SK-N-SH (cell line): Measurements from ENCODE around the gene CCDC195. TPM values are rescaled to one million over a fixed set of nuclear protein-coding genes. Genes with fewer than 3 reads are reported as not detected.

Experiments
- CTCF ChIA-PET: fragments of 300-600, 350-600 bp; formaldehyde crosslinking; extraction: SDS; loops from one replicate; lab custom pipeline; 2021; lab: Yijun Ruan, JAX
- POLR2A ChIA-PET: fragments of 350-600 bp; sonication (Branson Sonifier 250); formaldehyde crosslinking; extraction: SDS; loops from one replicate; lab custom pipeline; 2020; ENCODE audit warnings: antibody characterized with exemption, inconsistent platforms; lab: Yijun Ruan, JAX
- DNase-seq: peaks from one replicate; pipeline ENCODE4 v3.0.0; 2012
- H2AFZ ChIP-seq: fragments of 200-600 bp; sonication (generic); 2 replicates; pipeline ENCODE4 v1.8.1; 2016; ENCODE audit warnings: antibody characterized with exemption, mild to moderate bottlenecking, low read depth
- H3F3A ChIP-seq: fragments of 200-600 bp; sonication (generic); replicated peaks from 2 replicates; pipeline ENCODE3; 2016; ENCODE audit warnings: antibody characterized with exemption, mild to moderate bottlenecking; ENCODE audit not compliant: insufficient read depth
- H3K27ac ChIP-seq, 2 experiments: fragments of 200-500 bp in 1 of 2; fragments of 200-600 bp in 1 of 2; sonication (Bioruptor generic) in 1 of 2; sonication (generic), shearing (Covaris generic) in 1 of 2; 2 replicates each; pipeline versions ENCODE4 v1.5.1 to v1.6.1; 2014 to 2016; ENCODE audit warnings: low read depth in 2 of 2, inconsistent platforms in 1 of 2, low read length in 1 of 2, mild to moderate bottlenecking in 1 of 2, mixed read lengths in 1 of 2
- H3K27me3 ChIP-seq: fragments of 200-600 bp; sonication (generic), shearing (Covaris generic); 2 replicates; pipeline ENCODE4 v1.6.1; 2016; ENCODE audit warnings: mixed run types; ENCODE audit not compliant: insufficient read depth
- H3K36me3 ChIP-seq, 2 experiments: fragments of 200-500 bp in 1 of 2; fragments of 200-600 bp in 1 of 2; sonication (Bioruptor generic) in 1 of 2; sonication (generic) in 1 of 2; replicated peaks in 1 of 2; 2 replicates each; pipeline versions ENCODE3 to v1.5.1; 2014 to 2016; ENCODE audit warnings: low read length in 1 of 2, mild to moderate bottlenecking in 1 of 2; ENCODE audit not compliant: insufficient read depth in 2 of 2, control insufficient read depth in 1 of 2
- H3K4me1 ChIP-seq, 2 experiments: fragments of 200-500 bp in 1 of 2; fragments of 200-600 bp in 1 of 2; sonication (Bioruptor generic) in 1 of 2; sonication (generic), shearing (Covaris generic) in 1 of 2; 2 replicates each; pipeline versions ENCODE4 v1.5.1 to v1.6.1; 2014 to 2016; ENCODE audit warnings: low read depth in 1 of 2, low read length in 1 of 2, mixed run types in 1 of 2; ENCODE audit not compliant: insufficient read depth in 2 of 2, control insufficient read depth in 1 of 2
- H3K4me2 ChIP-seq: fragments of 200-600 bp; sonication (generic), shearing (Covaris generic); 2 replicates; pipeline ENCODE4 v1.6.1; 2017; ENCODE audit warnings: mixed run types
- H3K4me3 ChIP-seq, 2 experiments: fragments of 200-500 bp in 1 of 2; fragments of 200-600 bp in 1 of 2; sonication (Bioruptor generic) in 1 of 2; sonication (generic), shearing (Covaris generic) in 1 of 2; 2 replicates each; pipeline versions ENCODE4 v1.5.1 to v1.8.1; 2014 to 2016; ENCODE audit warnings: low read depth in 2 of 2, inconsistent platforms in 1 of 2, low read length in 1 of 2, mild to moderate bottlenecking in 1 of 2, mixed read lengths in 1 of 2, moderate library complexity in 1 of 2
- H3K79me2 ChIP-seq: fragments of 200-600 bp; sonication (generic); 2 replicates; pipeline ENCODE4 v1.8.1; 2017; ENCODE audit warnings: mild to moderate bottlenecking; ENCODE audit not compliant: insufficient read depth
- H3K9ac ChIP-seq: fragments of 200-600 bp; sonication (generic); 2 replicates; pipeline ENCODE4 v1.6.1; 2017; ENCODE audit warnings: mixed run types
- H3K9me2 ChIP-seq: fragments of 200-600 bp; sonication (generic); 2 replicates; pipeline ENCODE4 v1.6.1; 2017; ENCODE audit warnings: mixed run types
- H3K9me3 ChIP-seq: fragments of 200-600 bp; sonication (generic); 2 replicates; pipeline ENCODE4 v1.6.1; 2017; ENCODE audit warnings: mixed run types, mild to moderate bottlenecking, moderate library complexity
- H4K20me1 ChIP-seq: fragments of 200-600 bp; sonication (generic); 2 replicates; pipeline ENCODE4 v1.6.1; 2017; ENCODE audit warnings: mild to moderate bottlenecking, mixed run types; ENCODE audit not compliant: insufficient read depth
- CHD2 ChIP-seq: fragments of 150-350 bp; IDR thresholded peaks from 2 replicates; pipeline ENCODE4 v1.6.1; 2018; ENCODE audit warnings: low read length; ENCODE audit not compliant: partially characterized antibody
- EP300 ChIP-seq, 2 experiments: IDR thresholded peaks; 2 replicates each; pipeline versions ENCODE4 v1.4.0 to v1.6.1; 2012; ENCODE audit warnings: borderline replicate concordance in 1 of 2, low read depth in 1 of 2, low read length in 1 of 2
- EZH2phosphoT487 ChIP-seq: fragments of 200-600 bp; sonication (generic); IDR thresholded peaks from 2 replicates; pipeline ENCODE4 v1.6.1; 2017; ENCODE audit warnings: low read depth, mixed run types, mild to moderate bottlenecking, antibody characterized with exemption, moderate library complexity, borderline replicate concordance
- FOSL2 ChIP-seq: IDR thresholded peaks from 2 replicates; pipeline ENCODE4 v1.4.0; 2012; ENCODE audit warnings: low read depth, mild to moderate bottlenecking, moderate library complexity, borderline replicate concordance
- FOXJ3 ChIP-seq: sonication (generic); formaldehyde crosslinking; IDR thresholded peaks from 2 replicates; pipeline ENCODE4 v1.5.1; 2020; ENCODE audit warnings: mild to moderate bottlenecking, missing genetic modification reagents
- FOXM1 ChIP-seq: IDR thresholded peaks from 2 replicates; pipeline ENCODE4 v1.4.0; 2012; ENCODE audit warnings: low read depth, mild to moderate bottlenecking
- GABPA ChIP-seq: IDR thresholded peaks from 2 replicates; pipeline ENCODE4 v1.4.0; 2012; ENCODE audit warnings: low read depth, mild to moderate bottlenecking
- GATA2 ChIP-seq: sonication (generic); formaldehyde crosslinking; IDR thresholded peaks from 2 replicates; pipeline ENCODE4 v1.5.0; 2020; ENCODE audit warnings: mild to moderate bottlenecking, missing genetic modification reagents
- JUND ChIP-seq: IDR thresholded peaks from 2 replicates; pipeline ENCODE4 v1.4.0; 2012
- MEF2A ChIP-seq: IDR thresholded peaks from 2 replicates; pipeline ENCODE4 v1.4.0; 2012; ENCODE audit warnings: low read depth, borderline replicate concordance
- MXI1 ChIP-seq: IDR thresholded peaks from 2 replicates; pipeline ENCODE4 v1.6.1; 2012; ENCODE audit warnings: mild to moderate bottlenecking, low read depth, low read length, improper control_type of control experiment
- NFIC ChIP-seq: IDR thresholded peaks from 2 replicates; pipeline ENCODE4 v1.4.0; 2012; ENCODE audit warnings: borderline replicate concordance
- POLR2AphosphoS5 ChIP-seq: IDR thresholded peaks from 2 replicates; pipeline ENCODE4 v1.6.1; 2012; ENCODE audit warnings: low read depth, low read length
- RCOR1 ChIP-seq: fragments of 150-350 bp; IDR thresholded peaks from 2 replicates; pipeline ENCODE4 v1.6.1; 2017; ENCODE audit warnings: antibody characterized with exemption, low read length
- RFX5 ChIP-seq: IDR thresholded peaks from 2 replicates; pipeline ENCODE4 v1.6.1; 2012; ENCODE audit warnings: mild to moderate bottlenecking, improper control_type of control experiment, low read length
- RXRA ChIP-seq: IDR thresholded peaks from 2 replicates; pipeline ENCODE4 v1.4.0; 2012; ENCODE audit warnings: low read depth, mild to moderate bottlenecking, borderline replicate concordance
- SIN3A ChIP-seq: IDR thresholded peaks from 2 replicates; pipeline ENCODE4 v1.6.1; 2012; ENCODE audit warnings: low read depth, mild to moderate bottlenecking, low read length, moderate library complexity, borderline replicate concordance
- SMC3 ChIP-seq: IDR thresholded peaks from 2 replicates; pipeline ENCODE4 v1.6.1; 2012; ENCODE audit warnings: low read depth, low read length, improper control_type of control experiment
- TAF1 ChIP-seq: IDR thresholded peaks from 2 replicates; pipeline ENCODE4 v1.6.1; 2012; ENCODE audit warnings: low read depth, mild to moderate bottlenecking, low read length, moderate library complexity, borderline replicate concordance
- TCF12 ChIP-seq: IDR thresholded peaks from 2 replicates; pipeline ENCODE4 v1.4.0; 2012
- TEAD4 ChIP-seq: IDR thresholded peaks from 2 replicates; pipeline ENCODE4 v1.4.0; 2012; ENCODE audit warnings: mild to moderate bottlenecking, borderline replicate concordance; ENCODE audit not compliant: insufficient read depth
- YY1 ChIP-seq: IDR thresholded peaks from 2 replicates; pipeline ENCODE4 v1.4.0; 2012; ENCODE audit warnings: low read depth, mild to moderate bottlenecking
- WGBS: methylation state at CpG from one replicate; pipeline ENCODE4 v1.1.6; 2017; ENCODE audit warnings: low lambda C conversion rate; 5-methylcytosine and 5-hydroxymethylcytosine counted together
- polyA plus RNA-seq, 3 experiments: library from polyadenylated mRNA; depleted of rRNA; stranded (reverse); fragments of >200 nt; gene quantifications; 2 replicates each; pipeline ENCODE4 v1.2.3, GENCODE V29; 2012
- TF ChIP-seq, protein P1 (sequence below): IDR thresholded peaks from 2 replicates; pipeline ENCODE4 v1.4.0; 2012; ENCODE audit warnings: low read depth, borderline replicate concordance
- TF ChIP-seq, protein P2 (sequence below): fragments of 150-350 bp; IDR thresholded peaks from 2 replicates; pipeline ENCODE4 v1.6.1; 2016; ENCODE audit warnings: mild to moderate bottlenecking, low read depth, low read length
- TF ChIP-seq, protein P3 (sequence below): fragments of 200-600 bp; sonication (generic); IDR thresholded peaks from 2 replicates; pipeline ENCODE4 v1.6.1; 2017; ENCODE audit warnings: antibody characterized with exemption, mild to moderate bottlenecking, moderate library complexity

Gene CCDC195
- polyA plus RNA-seq, 1 of the 3 experiments (the other 2 are of a cell fraction), result not detected

DNA sequence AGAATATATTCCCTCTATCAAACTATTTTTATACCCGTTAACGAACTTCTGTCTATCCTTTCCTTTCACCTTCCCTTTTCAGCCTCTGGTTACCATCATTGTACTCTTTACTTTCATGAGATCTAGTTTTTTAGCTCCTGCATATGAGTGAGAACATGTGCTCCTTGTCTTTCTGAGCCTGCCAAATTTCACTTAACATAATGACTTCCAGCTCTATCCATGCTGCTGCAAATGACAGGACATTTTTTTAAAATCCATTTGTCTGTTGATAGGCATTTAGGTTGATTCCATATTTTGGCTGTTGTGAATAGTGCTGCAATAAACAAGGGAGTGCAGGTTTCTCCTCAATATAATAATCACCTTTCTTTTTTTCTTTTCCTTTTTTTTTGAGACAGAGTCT lies 8.2 kb upstream of the CCDC195 start:
- TF ChIP-seq MXI1 (no peak; the same call in 1 of the 2 replicates), SIN3A (no peak), RXRA (no peak), MEF2A (no peak), RCOR1 (no peak), FOXJ3 (CRISPR knock-in tag) (no peak), JUND (no peak), RFX5 (no peak), FOXM1 (no peak), FOSL2 (no peak), CHD2 (no peak), TEAD4 (no peak)
- TF ChIP-seq, protein P1, sequence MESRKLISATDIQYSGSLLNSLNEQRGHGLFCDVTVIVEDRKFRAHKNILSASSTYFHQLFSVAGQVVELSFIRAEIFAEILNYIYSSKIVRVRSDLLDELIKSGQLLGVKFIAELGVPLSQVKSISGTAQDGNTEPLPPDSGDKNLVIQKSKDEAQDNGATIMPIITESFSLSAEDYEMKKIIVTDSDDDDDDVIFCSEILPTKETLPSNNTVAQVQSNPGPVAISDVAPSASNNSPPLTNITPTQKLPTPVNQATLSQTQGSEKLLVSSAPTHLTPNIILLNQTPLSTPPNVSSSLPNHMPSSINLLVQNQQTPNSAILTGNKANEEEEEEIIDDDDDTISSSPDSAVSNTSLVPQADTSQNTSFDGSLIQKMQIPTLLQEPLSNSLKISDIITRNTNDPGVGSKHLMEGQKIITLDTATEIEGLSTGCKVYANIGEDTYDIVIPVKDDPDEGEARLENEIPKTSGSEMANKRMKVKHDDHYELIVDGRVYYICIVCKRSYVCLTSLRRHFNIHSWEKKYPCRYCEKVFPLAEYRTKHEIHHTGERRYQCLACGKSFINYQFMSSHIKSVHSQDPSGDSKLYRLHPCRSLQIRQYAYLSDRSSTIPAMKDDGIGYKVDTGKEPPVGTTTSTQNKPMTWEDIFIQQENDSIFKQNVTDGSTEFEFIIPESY, result no peak
- 56% methylated on average over 2 of the region's 2 CpGs for WGBS
- CTCF ChIA-PET, result interaction anchor here (0.6 kb wide), 1 partner anchor 19 kb away, joined by 3 read pairs; no protein-coding TSS in a partner anchor
- Histone ChIP-seq H3K9me3 (no peaks in the 10 kb centered on the region), H3K9me2 (no peaks in the 10 kb centered on the region), H3K79me2 (no peaks in the 10 kb centered on the region), H2AFZ (no peak overlapping the region), H3K9ac (no peak overlapping the region), H4K20me1 (no peaks in the 10 kb centered on the region), H3K4me1 (no peaks in the 10 kb centered on the region; a peak in 1 of 4 replicates), H3K27ac (no peak overlapping the region), H3F3A (no peaks in the 10 kb centered on the region), H3K36me3 (no peaks in the 10 kb centered on the region), H3K4me3 (no peak overlapping the region), H3K27me3 (no peaks in the 10 kb centered on the region), H3K4me2 (no peak overlapping the region)
- DNase-seq, result no peak
- POLR2A ChIA-PET, result no interaction called here

DNA sequence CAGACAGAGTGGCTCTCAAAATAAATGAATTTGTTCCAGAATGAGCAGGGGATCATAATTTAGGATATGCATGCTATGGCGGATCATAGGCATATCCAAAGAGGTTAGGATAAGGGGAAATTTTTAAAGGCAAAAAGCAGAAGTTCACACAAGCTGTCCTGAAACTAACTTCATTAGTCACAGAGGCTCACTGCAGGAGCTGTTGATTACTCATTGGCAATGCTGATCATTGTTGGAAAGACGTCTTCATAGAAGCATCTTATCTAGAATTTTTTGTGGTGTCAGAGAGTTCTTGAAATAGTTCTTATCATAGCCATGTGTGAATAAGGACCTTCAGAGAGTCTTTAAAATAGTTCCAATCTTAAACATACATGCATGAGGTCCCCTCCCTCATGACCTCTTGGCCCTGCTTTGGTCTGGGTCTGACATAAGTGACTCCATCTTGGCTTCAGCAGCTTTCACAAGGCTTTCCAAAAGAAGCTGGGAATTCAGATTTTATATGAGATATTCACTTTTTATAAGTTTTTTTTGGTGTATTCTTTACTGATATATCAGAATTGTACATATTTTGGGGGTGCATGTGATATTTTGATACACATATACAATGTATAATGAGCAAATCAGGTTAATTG lies 7.5 kb upstream of the CCDC195 start:
- H3K27me3 ChIP-seq, result no peaks in the 10 kb centered on the region
- H3K79me2 ChIP-seq, result no peaks in the 10 kb centered on the region
- H3K9ac ChIP-seq, result no peak overlapping the region
- CTCF ChIA-PET, result interaction anchor here (0.6 to 1.2 kb wide), 2 partner anchors 20 to 73 kb away, joined by 3 to 4 read pairs; no protein-coding TSS in a partner anchor
- H3K4me1 ChIP-seq, result no peaks in the 10 kb centered on the region; a peak in 1 of 4 replicates
- no peaks in the 10 kb centered on the region for H3K36me3 ChIP-seq
- no peak overlapping the region for H2AFZ ChIP-seq
- WGBS, result 79% methylated on average over 2 of the region's 2 CpGs
- DNase-seq, result no peak
- POLR2A ChIA-PET, result no interaction called here
- H3F3A ChIP-seq, result no peaks in the 10 kb centered on the region
- no peak overlapping the region for H3K4me3 ChIP-seq
- H3K4me2 ChIP-seq, result no peak overlapping the region
- no peaks in the 10 kb centered on the region for H4K20me1 ChIP-seq
- no peak overlapping the region for H3K27ac ChIP-seq
- H3K9me2 ChIP-seq, result no peaks in the 10 kb centered on the region
- no peaks in the 10 kb centered on the region for H3K9me3 ChIP-seq
- no peak for TF ChIP-seq MXI1
- TF ChIP-seq EP300 (IDR thresholded peaks at IDR 0.05; ENCODE audit: borderline replicate concordance in 1 of 2, low read depth in 1 of 2, low read length in 1 of 2), result no peak
- no peak for TF ChIP-seq FOSL2
- no peak for TF ChIP-seq GATA2 (CRISPR knock-in tag)
- TF ChIP-seq YY1, result no peak
- TF ChIP-seq SIN3A, result no peak
- TF ChIP-seq, protein P2, sequence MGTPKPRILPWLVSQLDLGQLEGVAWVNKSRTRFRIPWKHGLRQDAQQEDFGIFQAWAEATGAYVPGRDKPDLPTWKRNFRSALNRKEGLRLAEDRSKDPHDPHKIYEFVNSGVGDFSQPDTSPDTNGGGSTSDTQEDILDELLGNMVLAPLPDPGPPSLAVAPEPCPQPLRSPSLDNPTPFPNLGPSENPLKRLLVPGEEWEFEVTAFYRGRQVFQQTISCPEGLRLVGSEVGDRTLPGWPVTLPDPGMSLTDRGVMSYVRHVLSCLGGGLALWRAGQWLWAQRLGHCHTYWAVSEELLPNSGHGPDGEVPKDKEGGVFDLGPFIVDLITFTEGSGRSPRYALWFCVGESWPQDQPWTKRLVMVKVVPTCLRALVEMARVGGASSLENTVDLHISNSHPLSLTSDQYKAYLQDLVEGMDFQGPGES, result no peak
- no peak for TF ChIP-seq EZH2phosphoT487
- TF ChIP-seq TEAD4, result no peak
- TF ChIP-seq FOXJ3 (CRISPR knock-in tag), result no peak
- TF ChIP-seq GABPA, result no peak
- no peak for TF ChIP-seq POLR2AphosphoS5
- TF ChIP-seq, protein P3, sequence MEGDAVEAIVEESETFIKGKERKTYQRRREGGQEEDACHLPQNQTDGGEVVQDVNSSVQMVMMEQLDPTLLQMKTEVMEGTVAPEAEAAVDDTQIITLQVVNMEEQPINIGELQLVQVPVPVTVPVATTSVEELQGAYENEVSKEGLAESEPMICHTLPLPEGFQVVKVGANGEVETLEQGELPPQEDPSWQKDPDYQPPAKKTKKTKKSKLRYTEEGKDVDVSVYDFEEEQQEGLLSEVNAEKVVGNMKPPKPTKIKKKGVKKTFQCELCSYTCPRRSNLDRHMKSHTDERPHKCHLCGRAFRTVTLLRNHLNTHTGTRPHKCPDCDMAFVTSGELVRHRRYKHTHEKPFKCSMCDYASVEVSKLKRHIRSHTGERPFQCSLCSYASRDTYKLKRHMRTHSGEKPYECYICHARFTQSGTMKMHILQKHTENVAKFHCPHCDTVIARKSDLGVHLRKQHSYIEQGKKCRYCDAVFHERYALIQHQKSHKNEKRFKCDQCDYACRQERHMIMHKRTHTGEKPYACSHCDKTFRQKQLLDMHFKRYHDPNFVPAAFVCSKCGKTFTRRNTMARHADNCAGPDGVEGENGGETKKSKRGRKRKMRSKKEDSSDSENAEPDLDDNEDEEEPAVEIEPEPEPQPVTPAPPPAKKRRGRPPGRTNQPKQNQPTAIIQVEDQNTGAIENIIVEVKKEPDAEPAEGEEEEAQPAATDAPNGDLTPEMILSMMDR, result no peak
- no peak for TF ChIP-seq SMC3
- no peak for TF ChIP-seq NFIC
- no peak for TF ChIP-seq TAF1
- no peak for TF ChIP-seq TCF12
